Calu3 (cell line): ENCODE measurements around the gene PTGER1. TPM values are rescaled to one million over a fixed set of nuclear protein-coding genes. Genes with fewer than 3 reads are reported as not detected.

Source experiments
- BruUV-seq: library from RNA; stranded (reverse); fragments of 400-500 nt; replicated peaks from 2 replicates; lab custom pipeline; 2021; lab: Mats Ljungman, UMichigan
- CTCF ChIA-PET: fragments of 300-600 bp; sonication (Branson Sonifier 250); formaldehyde crosslinking; loops from one replicate; lab custom pipeline; 2022; ENCODE audit warnings: antibody characterized with exemption; lab: Charles Lee
- DNase-seq: peaks from one replicate; pipeline ENCODE4 v3.0.0; 2022
- H3K27ac Mint-ChIP-seq: one replicate; pipeline ENCODE4 v1.8.0; 2022; ENCODE audit warnings: mixed read lengths; ENCODE audit not compliant: unreplicated experiment
- H3K27me3 Mint-ChIP-seq: one replicate; pipeline ENCODE4 v1.8.0; 2022; ENCODE audit warnings: mixed read lengths; ENCODE audit not compliant: unreplicated experiment
- H3K36me3 Mint-ChIP-seq: one replicate; pipeline ENCODE4 v1.8.0; 2022; ENCODE audit warnings: mild to moderate bottlenecking, moderate library complexity, mixed read lengths; ENCODE audit not compliant: insufficient read depth, unreplicated experiment
- H3K4me1 Mint-ChIP-seq: one replicate; pipeline ENCODE4 v1.8.0; 2022; ENCODE audit warnings: mild to moderate bottlenecking, low read depth, mixed read lengths; ENCODE audit not compliant: unreplicated experiment
- H3K4me3 Mint-ChIP-seq: one replicate; pipeline ENCODE4 v1.8.0; 2022; ENCODE audit warnings: mild to moderate bottlenecking, low read depth, moderate library complexity, mixed read lengths; ENCODE audit not compliant: unreplicated experiment
- H3K9me3 Mint-ChIP-seq: one replicate; pipeline ENCODE4 v1.8.0; 2022; ENCODE audit warnings: low read depth, mixed read lengths; ENCODE audit not compliant: unreplicated experiment
- intact Hi-C: fragments of 100-400 bp; cut with micrococcal nuclease; formaldehyde crosslinking; loops from one replicate; pipeline ENCODE4 v1.10.0; 2022; ENCODE audit not compliant: unreplicated experiment
- total RNA-seq: library from RNA; stranded (reverse); gene quantifications from 2 replicates; pipeline ENCODE4 v1.2.3, GENCODE V29; 2022
- TF ChIP-seq, protein P1 (sequence below): fragments of 200-600 bp; IDR thresholded peaks from one replicate; pipeline ENCODE4 v1.8.0; 2022; ENCODE audit warnings: antibody characterized with exemption; ENCODE audit not compliant: unreplicated experiment

Gene PTGER1
- total RNA-seq, 1 experiment from 2014 or later, result 1.3 TPM

- H3K36me3 Mint-ChIP-seq, result peaks cover 83% of the 10 kb centered on the region
- peak overlapping the region; percentile 32 for H3K4me3 Mint-ChIP-seq
- CTCF ChIA-PET, result no interaction called here
- no peak for DNase-seq
- BruUV-seq, result no TSS peak
- H3K27me3 Mint-ChIP-seq, result no peaks in the 10 kb centered on the region
- intact Hi-C loops, result no loop called here
- TF ChIP-seq, protein P1, sequence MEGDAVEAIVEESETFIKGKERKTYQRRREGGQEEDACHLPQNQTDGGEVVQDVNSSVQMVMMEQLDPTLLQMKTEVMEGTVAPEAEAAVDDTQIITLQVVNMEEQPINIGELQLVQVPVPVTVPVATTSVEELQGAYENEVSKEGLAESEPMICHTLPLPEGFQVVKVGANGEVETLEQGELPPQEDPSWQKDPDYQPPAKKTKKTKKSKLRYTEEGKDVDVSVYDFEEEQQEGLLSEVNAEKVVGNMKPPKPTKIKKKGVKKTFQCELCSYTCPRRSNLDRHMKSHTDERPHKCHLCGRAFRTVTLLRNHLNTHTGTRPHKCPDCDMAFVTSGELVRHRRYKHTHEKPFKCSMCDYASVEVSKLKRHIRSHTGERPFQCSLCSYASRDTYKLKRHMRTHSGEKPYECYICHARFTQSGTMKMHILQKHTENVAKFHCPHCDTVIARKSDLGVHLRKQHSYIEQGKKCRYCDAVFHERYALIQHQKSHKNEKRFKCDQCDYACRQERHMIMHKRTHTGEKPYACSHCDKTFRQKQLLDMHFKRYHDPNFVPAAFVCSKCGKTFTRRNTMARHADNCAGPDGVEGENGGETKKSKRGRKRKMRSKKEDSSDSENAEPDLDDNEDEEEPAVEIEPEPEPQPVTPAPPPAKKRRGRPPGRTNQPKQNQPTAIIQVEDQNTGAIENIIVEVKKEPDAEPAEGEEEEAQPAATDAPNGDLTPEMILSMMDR, result no peak
- no peak overlapping the region for H3K27ac Mint-ChIP-seq
- H3K4me1 Mint-ChIP-seq, result peaks cover 18% of the 10 kb centered on the region
- no peaks in the 10 kb centered on the region for H3K9me3 Mint-ChIP-seq
Observed at GRCh38 chr19:14492756-14493337, 17.7 kb upstream of the PTGER1 start.

DNA sequence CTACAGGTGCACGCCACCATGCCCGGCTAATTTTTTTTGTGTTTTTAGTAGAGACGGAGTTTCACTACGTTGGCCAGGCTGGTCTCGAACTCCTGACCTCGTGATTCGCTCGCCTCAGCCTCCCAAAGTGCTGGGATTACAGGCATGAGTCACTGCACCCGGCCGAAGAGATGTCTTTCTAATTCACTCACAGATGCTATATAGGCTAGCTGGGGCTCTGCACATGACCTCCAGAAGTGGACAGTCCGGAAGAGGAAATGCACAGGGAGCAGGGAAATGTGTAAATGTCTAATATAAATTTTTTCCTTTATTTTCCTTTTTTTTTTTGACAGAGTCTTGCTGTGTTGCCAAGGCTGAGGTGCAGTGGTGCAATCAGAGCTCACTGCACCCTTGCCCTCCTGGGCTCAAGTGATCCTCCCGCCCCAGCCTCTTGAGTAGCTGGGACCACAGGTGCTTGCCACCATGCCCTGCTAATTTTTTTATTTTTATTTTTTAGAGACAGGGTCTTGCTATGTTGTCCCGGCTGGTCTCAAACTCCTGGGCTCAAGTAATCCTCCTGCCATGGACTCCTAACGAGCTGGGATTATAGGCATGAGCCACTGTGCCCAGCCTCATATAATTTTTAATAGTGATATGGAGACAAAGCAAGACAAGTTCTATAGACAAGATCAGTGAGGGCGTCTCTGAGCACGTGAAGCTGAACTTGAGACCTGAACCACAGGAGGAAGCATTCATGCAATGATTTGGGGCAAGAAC, 12.4 kb upstream of the PTGER1 start:
- intact Hi-C loops, result no loop called here
- DNase-seq, result no peak

GRCh38 chr19:14482172-14482941, 7.2 kb upstream of the PTGER1 start:
- H3K27ac Mint-ChIP-seq, result no peak overlapping the region

More for the DNA sequence above, 12.4 kb upstream of the PTGER1 start:
- Mint-ChIP-seq H3K36me3 (peaks cover 74% of the 10 kb centered on the region), H3K27me3 (no peaks in the 10 kb centered on the region), H3K27ac (no peak overlapping the region), H3K4me3 (no peak overlapping the region), H3K4me1 (peaks cover 1% of the 10 kb centered on the region), H3K9me3 (no peaks in the 10 kb centered on the region)
- CTCF ChIA-PET, result interaction anchor here (0.7 kb wide), 1 partner anchor 989 kb away, joined by 3 read pairs; no protein-coding TSS in a partner anchor
- TF ChIP-seq, protein P1, result no peak
- no TSS peak for BruUV-seq

GRCh38 chr19:14480700-14481079, 5.5 kb upstream of the PTGER1 start:
- BruUV-seq, result no TSS peak
- Mint-ChIP-seq H3K9me3 (no peaks in the 10 kb centered on the region), H3K36me3 (peaks cover 49% of the 10 kb centered on the region), H3K27me3 (no peaks in the 10 kb centered on the region), H3K4me1 (peaks cover 13% of the 10 kb centered on the region), H3K4me3 (no peak overlapping the region), H3K27ac (no peak overlapping the region)
- CTCF ChIA-PET, result no interaction called here
- no peak for DNase-seq
- intact Hi-C loops, result no loop called here
- TF ChIP-seq, protein P1, result no peak

More at GRCh38 chr19:14482172-14482941, 7.2 kb upstream of the PTGER1 start:
- no TSS peak for BruUV-seq
- Mint-ChIP-seq H3K4me3 (no peak overlapping the region), H3K36me3 (peaks cover 50% of the 10 kb centered on the region), H3K4me1 (no peaks in the 10 kb centered on the region), H3K9me3 (no peaks in the 10 kb centered on the region), H3K27me3 (no peaks in the 10 kb centered on the region)
- TF ChIP-seq, protein P1, result no peak
- CTCF ChIA-PET, result interaction anchor here (0.7 kb wide), 1 partner anchor 14 kb away, joined by 3 read pairs; the partner anchor contains the start of gene GIPC1
- DNase-seq, result no peak
- intact Hi-C loops, result no loop called here
